GM12874 (cell line): ENCODE data around the gene CA4.

Experiments used
- CTCF ChIP-seq: IDR thresholded peaks from 2 replicates; pipeline ENCODE4 v1.5.1; 2011; ENCODE audit warnings: low read depth, mild to moderate bottlenecking, control low read depth, low read length, moderate library complexity; ENCODE audit not compliant: insufficient read depth

The CA4 gene

DNA sequence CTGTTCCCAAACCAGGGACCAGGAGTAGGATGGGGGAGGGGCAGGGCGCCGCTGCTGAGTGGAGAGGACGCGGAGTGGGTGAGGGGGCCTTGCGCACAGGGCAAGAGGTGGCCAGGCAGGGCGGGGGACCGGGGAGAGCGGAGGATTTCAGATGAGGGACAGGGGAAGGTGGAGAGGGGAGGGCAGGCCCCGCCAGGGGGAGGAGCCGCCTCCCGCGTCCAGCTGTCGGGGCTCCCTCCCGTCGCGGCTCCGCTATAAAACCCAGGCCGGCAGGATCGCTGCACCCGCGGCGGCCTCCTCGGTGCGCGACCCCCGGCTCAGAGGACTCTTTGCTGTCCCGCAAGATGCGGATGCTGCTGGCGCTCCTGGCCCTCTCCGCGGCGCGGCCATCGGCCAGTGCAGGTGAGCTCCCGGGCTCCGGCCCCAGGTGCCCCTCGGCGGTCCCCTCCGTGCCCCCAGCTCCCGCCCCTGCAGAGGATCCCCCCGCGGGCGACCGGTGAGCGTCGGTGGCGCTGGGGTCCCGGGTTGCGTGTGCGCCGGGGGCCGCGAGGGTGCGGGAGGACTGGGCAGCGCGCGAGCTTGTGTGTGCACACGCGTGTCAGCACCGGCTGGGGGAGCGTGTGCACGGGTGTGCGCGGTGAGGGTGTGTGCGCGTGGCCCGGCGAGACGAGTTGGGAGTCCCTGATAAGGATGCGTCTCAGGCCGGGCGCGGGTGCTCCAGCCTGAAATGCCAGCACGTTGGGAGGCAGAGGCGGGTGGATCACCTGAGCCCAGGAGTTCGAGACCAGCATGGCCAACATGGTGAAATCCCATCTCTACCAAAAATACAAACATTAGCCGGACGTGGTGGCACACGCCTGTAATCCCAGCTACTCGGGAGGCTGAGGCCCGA is at the start of gene CA4:
Gene CA4 (plus strand): TSS at position 283 of the 892 bp plus-strand sequence. CDS start 62 bp downstream, at position 345.
- TF ChIP-seq CTCF: no peak

GRCh38 chr17:60102632-60103096 is 47.1 kb upstream of the CA4 start:
- no peak for TF ChIP-seq CTCF

DNA sequence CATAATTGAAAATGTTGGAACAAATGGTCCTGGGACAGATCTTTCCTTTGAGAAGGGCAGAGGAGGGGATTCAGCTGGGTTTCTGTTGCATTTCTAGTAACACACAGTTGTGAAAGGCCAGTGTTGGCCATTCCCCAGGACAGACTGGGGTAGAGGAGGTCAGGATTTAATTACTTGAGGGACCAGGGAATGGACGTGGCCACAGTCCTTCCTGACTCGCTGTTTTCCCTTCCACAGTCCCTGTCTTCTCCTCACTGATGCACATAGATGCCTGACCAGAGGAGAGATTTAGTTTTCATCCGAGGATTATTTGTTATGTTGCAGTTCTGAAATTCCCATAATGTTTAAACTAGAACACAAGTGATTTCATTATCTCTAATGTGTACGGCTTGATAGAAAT is 45.8 kb upstream of the CA4 start:
- TF ChIP-seq CTCF: no peak

GRCh38 chr17:60106340-60107059 is 43.3 kb upstream of the CA4 start:
- no peak for TF ChIP-seq CTCF

DNA sequence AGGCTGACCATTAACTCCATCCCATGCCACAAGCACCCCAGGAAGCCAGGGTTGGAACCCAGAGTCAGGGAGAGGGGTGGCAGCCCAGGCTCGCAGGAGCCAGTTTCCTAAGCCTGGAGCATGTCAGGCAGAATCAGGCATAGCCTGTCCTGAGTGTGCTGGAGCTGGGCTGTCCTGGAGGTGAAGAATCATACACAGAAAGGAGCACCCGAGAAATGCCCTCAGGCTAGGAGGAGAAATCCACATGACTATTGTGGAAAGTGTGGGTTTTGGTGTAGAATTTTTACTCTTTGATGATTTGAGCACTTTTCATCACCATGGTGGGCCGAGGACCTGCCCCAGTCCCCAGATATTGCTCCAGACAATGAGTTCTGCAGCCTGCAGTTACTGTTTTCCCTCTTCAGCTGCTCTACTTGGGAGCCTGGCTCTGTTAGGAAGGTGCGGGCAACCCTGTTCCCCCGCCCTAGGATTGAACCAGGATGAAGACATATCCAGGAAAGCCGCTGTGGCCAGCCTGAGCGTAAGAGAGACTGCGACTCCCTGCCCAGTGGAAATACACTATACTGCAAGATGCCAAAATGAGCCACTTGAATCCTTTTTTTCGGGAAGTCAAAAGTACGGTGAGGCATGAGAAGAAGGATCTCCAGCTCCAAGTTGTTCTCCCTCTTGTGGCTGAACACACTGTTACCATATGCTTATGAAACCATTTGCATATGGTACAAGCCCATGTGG is 42.1 kb upstream of the CA4 start:
- TF ChIP-seq CTCF: no peak

DNA sequence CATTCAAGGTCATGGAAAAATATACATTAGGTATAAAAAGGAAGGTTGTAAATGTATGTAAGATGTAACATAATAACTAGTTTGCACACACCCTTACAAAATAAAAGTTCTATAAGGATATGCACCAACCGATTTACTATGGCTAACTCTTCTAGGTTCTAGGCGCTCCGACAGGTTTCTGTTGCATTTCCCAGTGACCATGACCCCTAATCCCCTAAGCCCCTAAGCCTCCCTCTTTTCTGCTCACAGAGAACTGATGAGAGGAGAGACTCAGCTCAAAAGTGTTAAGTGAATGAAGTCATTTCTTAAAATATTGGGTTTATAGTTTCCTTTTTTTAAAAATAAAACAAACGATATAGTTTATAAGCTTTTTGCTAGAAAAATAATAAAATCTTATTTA is 41.1 kb upstream of the CA4 start:
- TF ChIP-seq CTCF: no peak

DNA sequence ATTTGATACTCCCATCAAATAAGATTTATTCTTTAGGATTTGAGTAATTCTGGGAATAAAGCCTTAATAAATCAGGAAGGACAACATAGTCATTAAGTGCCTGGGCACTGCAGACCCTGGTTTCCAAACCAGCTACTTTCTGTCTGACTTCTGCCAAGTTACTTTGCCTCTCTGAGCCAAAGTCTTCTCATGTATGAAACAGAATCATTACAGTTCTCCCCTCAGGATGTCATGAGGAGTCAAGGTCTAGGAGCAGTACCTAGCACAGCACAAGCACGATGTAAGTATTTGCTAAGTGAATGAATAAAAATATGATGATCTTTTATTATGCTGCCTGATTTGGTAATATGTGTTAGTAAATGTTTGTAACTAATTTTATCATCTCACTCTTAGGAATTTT is 40.6 kb upstream of the CA4 start:
- no peak for TF ChIP-seq CTCF
